K562 (cell line): Measurements from ENCODE around the gene MRM2. TPM values are rescaled to one million over a fixed set of nuclear protein-coding genes. Genes with fewer than 3 reads are reported as not detected.
A peak's percentile ranks its signal among the peaks of the same experiment; 100 is the strongest.

ENCODE experiments used
- CHD7 ChIP-seq: fragments of 200-600 bp; sonication (generic); IDR thresholded peaks from one replicate; pipeline ENCODE4 v1.6.1; 2012; ENCODE audit warnings: mild to moderate bottlenecking, low read depth, low read length, inconsistent platforms
- CTBP1 ChIP-seq: fragments of 450-650 bp; IDR thresholded peaks from 2 replicates; pipeline ENCODE4 v1.6.1; 2016; ENCODE audit warnings: borderline replicate concordance
- EP300 ChIP-seq: IDR thresholded peaks from 2 replicates; pipeline ENCODE4 v1.6.1; 2012; ENCODE audit warnings: low read length, improper control_type of control experiment
- NFIC ChIP-seq: fragments of 450-650 bp; IDR thresholded peaks from 2 replicates; pipeline ENCODE4 v1.6.1; 2017; ENCODE audit warnings: mild to moderate bottlenecking, inconsistent platforms
- RHOXF2B ChIP-seq: fragments of 250-450 bp; sonication (Bioruptor Pico); conservative IDR thresholded peaks from 2 replicates; pipeline ENCODE4 v1.5.1; 2021
- SNRNP70 ChIP-seq: fragments of 200-400 bp; formaldehyde crosslinking; optimal IDR thresholded peaks from 2 replicates; pipeline ENCODE3; 2017; ENCODE audit warnings: low read depth, low read length
- TFAP4 ChIP-seq: sonication (generic); formaldehyde crosslinking; IDR thresholded peaks from 2 replicates; pipeline ENCODE4 v1.8.0; 2022; ENCODE audit warnings: missing genetic modification reagents, mild to moderate bottlenecking, moderate library complexity, borderline replicate concordance
- ZNF146 ChIP-seq: IDR thresholded peaks from one replicate; pipeline ENCODE4 v1.6.1; 2018; ENCODE audit warnings: missing compliant biosample characterization; ENCODE audit not compliant: unreplicated experiment
- polyA plus RNA-seq, 8 experiments: library from polyadenylated mRNA; depleted of rRNA in 4 of 8; stranded (reverse) in 5 of 8; unstranded in 3 of 8; fragments of >200 nt; fragmentation: Nextera tagmentation in 2 of 8; fragmentation: Illumina TruSeq in 1 of 8; extraction: Ambion mirVana in 2 of 8; extraction: Trizol in 1 of 8; gene quantifications; 2 replicates each; pipeline versions ENCODE4 v1.2.1 to v1.2.3, GENCODE V29; 2011 to 2014; ENCODE audit warnings: inconsistent platforms in 1 of 8, missing spikeins in 1 of 8
- total RNA-seq, 7 experiments: library from RNA; depleted of rRNA in 6 of 7; stranded (reverse); fragments of >200 nt in 6 of 7; fragmentation: Illumina TruSeq in 2 of 7; extraction: Trizol in 2 of 7; gene quantifications; 2 replicates each; pipeline versions ENCODE4 v1.2.1 to v1.2.3, GENCODE V29; 2011 to 2021; ENCODE audit warnings: low replicate concordance in 1 of 7
- TF ChIP-seq, protein P1 (sequence below): fragments of 250-450 bp; sonication (Bioruptor Pico); IDR thresholded peaks from 2 replicates; pipeline ENCODE4 v1.8.0; 2021; ENCODE audit warnings: borderline replicate concordance, mild to moderate bottlenecking, moderate library complexity; ENCODE audit not compliant: poor library complexity, severe bottlenecking
- TF ChIP-seq, protein P2 (sequence below), 3 experiments: fragments of 200-800 bp in 1 of 3; fragments of 250-450 bp in 1 of 3; fragments of 450-650 bp in 1 of 3; sonication (Bioruptor Pico) in 1 of 3; sonication (Bioruptor generic) in 1 of 3; formaldehyde crosslinking in 1 of 3; IDR thresholded peaks; 2 replicates each; pipeline versions ENCODE4 v1.6.1 to v1.8.0; 2016 to 2022; ENCODE audit warnings: mild to moderate bottlenecking in 2 of 3, missing genetic modification characterization in 2 of 3, missing compliant biosample characterization in 1 of 3, moderate library complexity in 1 of 3

Gene MRM2
- total and polyA plus RNA-seq, 9 of the 15 experiments (the other 6 are each of a cell fraction or from before 2014, with no cell fraction given): 32.4 to 116 (median 50.5) TPM

DNA sequence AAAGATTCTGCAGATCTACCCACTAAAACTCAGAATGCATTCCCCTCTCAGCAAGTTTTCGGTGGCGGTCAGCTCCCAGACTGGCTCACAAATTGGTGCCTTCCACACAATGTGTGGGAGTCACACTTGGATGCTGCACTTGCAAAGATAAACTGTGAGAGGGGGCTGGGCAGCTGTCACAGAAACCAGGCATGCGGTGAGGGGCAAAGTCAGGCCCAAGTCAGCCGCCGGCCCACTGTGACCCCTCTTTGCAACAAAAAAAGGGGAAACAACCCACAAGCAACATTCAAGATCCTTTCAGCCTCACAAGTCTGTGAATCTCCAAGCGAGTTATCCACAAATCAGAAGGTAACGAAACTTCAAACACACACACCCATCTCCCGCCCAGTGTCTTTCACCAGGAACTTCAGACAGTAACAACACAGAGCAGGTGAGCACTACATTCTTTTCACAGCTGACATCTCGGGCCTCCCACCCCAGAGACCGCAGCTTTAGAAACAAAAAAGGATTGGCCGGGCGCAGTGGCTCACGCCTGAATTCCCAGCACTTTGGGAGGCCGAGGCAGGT is 40.3 kb upstream of the MRM2 start (continued):
- TF ChIP-seq CHD7 (no peak), CTBP1 (peak; percentile 56; the same call in 1 of the 2 replicates), EP300 (peak; percentile 65), TFAP4 (peak; percentile 65), RHOXF2B (CRISPR knock-in tag) (no peak), NFIC (peak; percentile 5; the same call in 1 of the 2 replicates), ZNF146 (no peak), SNRNP70 (no peak)
- TF ChIP-seq, protein P1, sequence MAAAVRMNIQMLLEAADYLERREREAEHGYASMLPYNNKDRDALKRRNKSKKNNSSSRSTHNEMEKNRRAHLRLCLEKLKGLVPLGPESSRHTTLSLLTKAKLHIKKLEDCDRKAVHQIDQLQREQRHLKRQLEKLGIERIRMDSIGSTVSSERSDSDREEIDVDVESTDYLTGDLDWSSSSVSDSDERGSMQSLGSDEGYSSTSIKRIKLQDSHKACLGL (CRISPR knock-in tag): no peak
- TF ChIP-seq, protein P2, sequence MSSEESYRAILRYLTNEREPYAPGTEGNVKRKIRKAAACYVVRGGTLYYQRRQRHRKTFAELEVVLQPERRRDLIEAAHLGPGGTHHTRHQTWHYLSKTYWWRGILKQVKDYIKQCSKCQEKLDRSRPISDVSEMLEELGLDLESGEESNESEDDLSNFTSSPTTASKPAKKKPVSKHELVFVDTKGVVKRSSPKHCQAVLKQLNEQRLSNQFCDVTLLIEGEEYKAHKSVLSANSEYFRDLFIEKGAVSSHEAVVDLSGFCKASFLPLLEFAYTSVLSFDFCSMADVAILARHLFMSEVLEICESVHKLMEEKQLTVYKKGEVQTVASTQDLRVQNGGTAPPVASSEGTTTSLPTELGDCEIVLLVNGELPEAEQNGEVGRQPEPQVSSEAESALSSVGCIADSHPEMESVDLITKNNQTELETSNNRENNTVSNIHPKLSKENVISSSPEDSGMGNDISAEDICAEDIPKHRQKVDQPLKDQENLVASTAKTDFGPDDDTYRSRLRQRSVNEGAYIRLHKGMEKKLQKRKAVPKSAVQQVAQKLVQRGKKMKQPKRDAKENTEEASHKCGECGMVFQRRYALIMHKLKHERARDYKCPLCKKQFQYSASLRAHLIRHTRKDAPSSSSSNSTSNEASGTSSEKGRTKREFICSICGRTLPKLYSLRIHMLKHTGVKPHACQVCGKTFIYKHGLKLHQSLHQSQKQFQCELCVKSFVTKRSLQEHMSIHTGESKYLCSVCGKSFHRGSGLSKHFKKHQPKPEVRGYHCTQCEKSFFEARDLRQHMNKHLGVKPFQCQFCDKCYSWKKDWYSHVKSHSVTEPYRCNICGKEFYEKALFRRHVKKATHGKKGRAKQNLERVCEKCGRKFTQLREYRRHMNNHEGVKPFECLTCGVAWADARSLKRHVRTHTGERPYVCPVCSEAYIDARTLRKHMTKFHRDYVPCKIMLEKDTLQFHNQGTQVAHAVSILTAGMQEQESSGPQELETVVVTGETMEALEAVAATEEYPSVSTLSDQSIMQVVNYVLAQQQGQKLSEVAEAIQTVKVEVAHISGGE (CRISPR knock-in tag; IDR thresholded peaks at IDR 0.05): no peak
